HCT116 (cell line): Measurements from ENCODE around the gene SIK3.

Experiments used
- CTCF ChIP-seq, 3 experiments: fragments of 200-600 bp in 1 of 3; sonication (generic) in 1 of 3; IDR thresholded peaks in 2 of 3; conservative IDR thresholded peaks in 1 of 3; 2 replicates each; pipeline ENCODE4 v1.5.1; 2012 to 2017; ENCODE audit warnings: low read depth in 2 of 3, low read length in 2 of 3, antibody characterized with exemption in 1 of 3, borderline replicate concordance in 1 of 3, control low read depth in 1 of 3, mild to moderate bottlenecking in 1 of 3, mixed read lengths in 1 of 3, mixed run types in 1 of 3, moderate library complexity in 1 of 3; ENCODE audit not compliant: insufficient read depth in 1 of 3
- EZH2 ChIP-seq: fragments of 200-600 bp; sonication (generic); IDR thresholded peaks from 2 replicates; pipeline ENCODE4 v1.6.1; 2017; ENCODE audit warnings: antibody characterized with exemption, mixed run types
- POLR2A ChIP-seq: IDR thresholded peaks from 2 replicates; pipeline ENCODE4 v1.7.0; 2011; ENCODE audit warnings: borderline replicate concordance; ENCODE audit not compliant: insufficient read depth, insufficient read length; ENCODE audit errors: extremely low read depth

GRCh38 chr11:116935514-116935913, 162.7 kb downstream of the SIK3 start:
- no peak for TF ChIP-seq POLR2A
- no peak for TF ChIP-seq EZH2
- TF ChIP-seq CTCF (IDR thresholded peaks at IDR 0.05 in 2 of 3, conservative IDR thresholded peaks at IDR 0.05 in 1 of 3; ENCODE audit: borderline replicate concordance in 1 of 3, insufficient read depth in 1 of 3, low read depth in 2 of 3, low read length in 2 of 3): no peak
